Testis (tissue), 3 donors: ENCODE measurements around the gene TRIM69. TPM values are rescaled to one million over a fixed set of nuclear protein-coding genes. Genes with fewer than 3 reads are reported as not detected.

Experiments
- DNase-seq: peaks from one replicate; pipeline ENCODE4 v3.0.0-alpha.2; 2019
- H3K27ac ChIP-seq, 2 donors: fragments of 200-600 bp; sonication (generic); one replicate each; pipeline ENCODE4 v1.5.1; 2019
- H3K27me3 ChIP-seq: fragments of 200-600 bp; sonication (generic); one replicate; pipeline ENCODE4 v1.5.1; 2019
- H3K36me3 ChIP-seq: fragments of 200-600 bp; sonication (generic); one replicate; pipeline ENCODE4 v1.5.1; 2017; ENCODE audit warnings: low read depth; ENCODE audit errors: missing control alignments
- H3K4me1 ChIP-seq: fragments of 200-600 bp; sonication (generic); one replicate; pipeline ENCODE4 v1.5.1; 2019
- H3K4me3 ChIP-seq, 2 donors: fragments of 200-600 bp; sonication (generic); one replicate each; pipeline ENCODE4 v1.5.1; 2017 to 2019
- H3K9me3 ChIP-seq: fragments of 200-600 bp; sonication (generic); one replicate; pipeline ENCODE4 v1.5.1; 2017
- POLR2A ChIP-seq: fragments of 450-650 bp; IDR thresholded peaks from one replicate; pipeline ENCODE4 v1.6.1; 2017; ENCODE audit warnings: antibody characterized with exemption, mild to moderate bottlenecking, moderate library complexity
- WGBS, 2 donors: methylation state at CpG; one replicate each; pipeline ENCODE4 v1.1.5; 2018; 5-methylcytosine and 5-hydroxymethylcytosine counted together
- intact Hi-C: fragments of 100-400 bp; cut with DNase I; formaldehyde crosslinking; loops from one replicate; pipeline ENCODE4 v1.15.1; 2023; ENCODE audit warnings: low total_unique reads
- polyA plus RNA-seq: library from polyadenylated mRNA; stranded (reverse); fragments of 350-450 nt; fragmentation: Illumina TruSeq; extraction: RNeasy Lipid Tissue Mini Kit (QIAGEN cat#74804); gene quantifications from one replicate; pipeline ENCODE4 v1.2.3, GENCODE V29; 2014; ENCODE audit warnings: low read depth, low replicate concordance; ENCODE audit not compliant: insufficient read depth
- total RNA-seq, 2 donors: library from RNA; depleted of rRNA; stranded (reverse); fragments of >200 nt; gene quantifications; one replicate each; pipeline ENCODE4 v1.2.3, GENCODE V29; 2016
- TF ChIP-seq, protein P1 (sequence below), 3 experiments: fragments of 450-650 bp in 2 of 3; fragments of 200-600 bp in 1 of 3; sonication (generic) in 1 of 3; IDR thresholded peaks; one replicate each; pipeline ENCODE4 v1.5.1; 2016 to 2019; ENCODE audit warnings: antibody characterized with exemption in 3 of 3, mild to moderate bottlenecking in 2 of 3, moderate library complexity in 1 of 3

Gene TRIM69
- total and polyA plus RNA-seq, 3 donors from 2014 or later: 19.1 to 120 (median 23.5) TPM

DNA sequence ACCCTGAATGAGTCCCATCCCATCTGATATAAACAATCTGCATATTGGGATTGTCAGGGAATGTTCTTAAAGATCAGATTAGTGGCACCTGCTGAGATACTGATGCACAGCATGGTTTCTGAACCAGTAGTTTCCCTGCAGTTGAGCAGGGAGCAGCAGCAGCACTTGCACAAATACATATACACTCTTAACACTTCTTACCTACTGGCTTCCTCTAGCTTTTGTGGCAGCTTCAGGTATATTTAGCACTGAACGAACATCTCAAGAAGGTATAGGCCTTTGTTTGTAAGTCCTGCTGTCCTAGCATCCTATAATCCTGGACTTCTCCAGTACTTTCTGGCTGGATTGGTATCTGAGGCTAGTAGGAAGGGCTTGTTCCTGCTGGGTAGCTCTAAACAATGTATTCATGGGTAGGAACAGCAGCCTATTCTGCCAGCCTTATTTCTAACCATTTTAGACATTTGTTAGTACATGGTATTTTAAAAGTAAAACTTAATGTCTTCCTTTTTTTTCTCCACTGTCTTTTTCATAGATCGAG lies 20.5 kb upstream of the TRIM69 start:
- DNase-seq: no peak
- no peaks in the 10 kb centered on the region for H3K9me3 ChIP-seq
- intact Hi-C loops: no loop called here
- H3K36me3 ChIP-seq: no peaks in the 10 kb centered on the region
- 68 to 76% methylated on average over 2 of the region's 2 CpGs for WGBS, 2 donors
- no peak overlapping the region for H3K27ac ChIP-seq
- H3K27me3 ChIP-seq: no peaks in the 10 kb centered on the region
- H3K4me3 ChIP-seq: no peak overlapping the region
- TF ChIP-seq, protein P1, sequence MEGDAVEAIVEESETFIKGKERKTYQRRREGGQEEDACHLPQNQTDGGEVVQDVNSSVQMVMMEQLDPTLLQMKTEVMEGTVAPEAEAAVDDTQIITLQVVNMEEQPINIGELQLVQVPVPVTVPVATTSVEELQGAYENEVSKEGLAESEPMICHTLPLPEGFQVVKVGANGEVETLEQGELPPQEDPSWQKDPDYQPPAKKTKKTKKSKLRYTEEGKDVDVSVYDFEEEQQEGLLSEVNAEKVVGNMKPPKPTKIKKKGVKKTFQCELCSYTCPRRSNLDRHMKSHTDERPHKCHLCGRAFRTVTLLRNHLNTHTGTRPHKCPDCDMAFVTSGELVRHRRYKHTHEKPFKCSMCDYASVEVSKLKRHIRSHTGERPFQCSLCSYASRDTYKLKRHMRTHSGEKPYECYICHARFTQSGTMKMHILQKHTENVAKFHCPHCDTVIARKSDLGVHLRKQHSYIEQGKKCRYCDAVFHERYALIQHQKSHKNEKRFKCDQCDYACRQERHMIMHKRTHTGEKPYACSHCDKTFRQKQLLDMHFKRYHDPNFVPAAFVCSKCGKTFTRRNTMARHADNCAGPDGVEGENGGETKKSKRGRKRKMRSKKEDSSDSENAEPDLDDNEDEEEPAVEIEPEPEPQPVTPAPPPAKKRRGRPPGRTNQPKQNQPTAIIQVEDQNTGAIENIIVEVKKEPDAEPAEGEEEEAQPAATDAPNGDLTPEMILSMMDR (IDR thresholded peaks at IDR 0.05): no peak
- no peak for TF ChIP-seq POLR2A
- peaks cover 3% of the 10 kb centered on the region for H3K4me1 ChIP-seq

DNA sequence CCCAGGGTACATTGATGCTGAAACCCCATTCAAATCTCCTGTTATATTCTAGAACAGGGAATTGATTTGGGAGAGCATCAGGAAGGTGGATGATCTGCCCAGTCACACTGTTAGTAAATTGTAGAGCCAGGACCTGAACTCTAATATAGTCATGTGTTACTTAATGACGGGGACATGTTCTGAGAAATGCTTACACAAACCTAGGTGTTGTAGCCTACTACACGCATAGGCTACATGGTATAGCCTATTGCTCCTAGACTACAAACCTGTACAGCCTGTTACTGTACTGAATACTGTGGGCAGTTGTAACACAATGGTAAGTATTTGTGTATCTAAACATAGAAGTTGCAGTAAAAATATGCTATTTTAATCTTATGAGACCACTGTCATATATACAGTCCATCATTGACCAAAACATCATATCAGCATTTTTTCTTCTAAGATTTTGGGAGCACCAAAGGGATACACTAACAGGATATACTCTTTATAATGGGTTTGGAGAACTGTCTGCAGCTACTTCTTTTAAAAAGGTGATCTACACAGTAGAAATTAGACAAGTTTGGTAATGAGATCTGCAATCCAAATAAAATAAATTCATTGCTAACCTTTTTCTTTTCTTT lies 19.2 kb upstream of the TRIM69 start:
- peaks cover 3% of the 10 kb centered on the region for H3K4me1 ChIP-seq
- intact Hi-C loops: no loop called here

DNA sequence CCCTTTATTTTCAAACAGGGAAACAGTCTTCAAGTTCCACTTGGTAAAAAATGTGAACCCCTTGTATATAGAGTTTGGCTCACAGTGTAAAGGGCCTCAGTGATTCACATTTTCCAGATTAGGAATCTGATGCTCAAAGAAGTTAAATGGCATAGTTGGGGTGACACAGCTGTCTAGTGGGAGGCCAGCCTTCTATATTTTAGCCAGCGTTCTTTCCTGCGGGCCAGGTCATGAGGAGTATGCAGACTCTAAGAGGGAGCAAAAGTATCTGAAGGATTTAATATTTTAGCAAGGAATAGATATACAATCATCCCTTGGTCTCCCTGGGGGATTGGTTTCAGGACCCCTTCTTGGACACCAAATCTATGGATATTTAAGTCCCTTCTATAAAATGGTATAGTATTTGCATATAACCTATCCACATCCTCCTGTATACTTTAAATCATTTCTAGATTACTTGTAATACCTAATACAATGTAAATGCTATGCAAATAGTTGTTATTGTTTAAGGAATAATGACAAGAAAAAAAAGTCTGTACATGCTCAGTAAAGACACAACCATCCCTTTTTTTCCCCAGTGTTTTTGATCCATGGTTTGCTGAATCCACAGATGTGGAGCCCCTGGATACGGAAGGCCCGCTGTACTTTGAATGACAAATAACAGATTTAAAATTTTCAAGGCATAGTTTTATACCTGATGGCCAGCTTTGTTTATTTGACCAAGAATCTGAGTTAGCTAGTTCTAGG lies 18.0 kb upstream of the TRIM69 start:
- peaks cover 3% of the 10 kb centered on the region for H3K4me1 ChIP-seq
- no peak overlapping the region for H3K27ac ChIP-seq
- WGBS, 2 donors: 60 to 69% methylated on average over 4 of the region's 4 CpGs
- no peak for DNase-seq
- H3K36me3 ChIP-seq: no peaks in the 10 kb centered on the region
- no peak for TF ChIP-seq POLR2A
- TF ChIP-seq, protein P1 (IDR thresholded peaks at IDR 0.05): no peak
- intact Hi-C loops: no loop called here
- no peaks in the 10 kb centered on the region for H3K9me3 ChIP-seq
- H3K27me3 ChIP-seq: no peaks in the 10 kb centered on the region
- H3K4me3 ChIP-seq: no peak overlapping the region

More for the DNA sequence above, 19.2 kb upstream of the TRIM69 start:
- TF ChIP-seq, protein P1 (IDR thresholded peaks at IDR 0.05): no peak
- no peak for TF ChIP-seq POLR2A
- WGBS, 2 donors: 98 to 100% methylated on average over 2 of the region's 2 CpGs
- H3K4me3 ChIP-seq: no peak overlapping the region
- DNase-seq: no peak
- no peaks in the 10 kb centered on the region for H3K36me3 ChIP-seq
- no peaks in the 10 kb centered on the region for H3K9me3 ChIP-seq
- no peaks in the 10 kb centered on the region for H3K27me3 ChIP-seq
- H3K27ac ChIP-seq: no peak overlapping the region

DNA sequence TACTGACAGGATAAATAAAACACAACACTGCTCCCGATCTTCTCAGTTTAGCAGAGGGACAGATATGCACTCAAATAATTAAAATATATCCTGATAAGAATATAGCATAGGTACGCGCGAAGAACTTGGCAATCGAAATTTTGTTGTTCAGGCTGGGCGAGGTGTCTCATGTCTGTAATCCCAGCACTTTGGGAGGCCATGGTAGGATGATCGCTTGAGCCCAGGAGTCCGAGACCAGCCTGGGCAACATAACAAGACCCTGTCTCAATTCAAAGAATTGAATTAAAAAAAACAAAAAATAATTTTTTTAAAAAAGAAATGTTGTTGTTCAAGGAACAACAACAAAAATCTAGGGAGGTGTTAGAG lies 17.4 kb upstream of the TRIM69 start:
- Histone ChIP-seq H3K9me3 (no peaks in the 10 kb centered on the region), H3K4me1 (no peaks in the 10 kb centered on the region), H3K4me3 (no peak overlapping the region), H3K27me3 (no peaks in the 10 kb centered on the region), H3K27ac (no peak overlapping the region), H3K36me3 (no peaks in the 10 kb centered on the region)
- WGBS, 2 donors: 85 to 92% methylated on average over 8 of the region's 8 CpGs
- intact Hi-C loops: no loop called here
- TF ChIP-seq POLR2A: no peak
- TF ChIP-seq, protein P1 (IDR thresholded peaks at IDR 0.05): no peak
- DNase-seq: no peak
